Transverse colon (tissue), 4 donors: ENCODE results near the gene PNKD. TPM values are rescaled to one million over a fixed set of nuclear protein-coding genes. Genes with fewer than 3 reads are reported as not detected.

ENCODE experiments used
- DNase-seq: peaks from one replicate; pipeline ENCODE4 v3.0.0-alpha.2; 2019
- H3K27ac ChIP-seq, 4 donors: fragments of 200-600 bp; sonication (generic); 2 replicates each; pipeline ENCODE4 v1.5.1; 2016 to 2018; ENCODE audit warnings: inconsistent platforms in 4 of 4
- H3K27me3 ChIP-seq: fragments of 200-600 bp; sonication (generic); 2 replicates; pipeline ENCODE4 v1.5.1; 2017; ENCODE audit warnings: inconsistent platforms
- H3K36me3 ChIP-seq, 4 donors: fragments of 200-600 bp; sonication (generic); 2 replicates each; pipeline ENCODE4 v1.5.1; 2017 to 2019; ENCODE audit warnings: inconsistent platforms in 4 of 4
- H3K4me1 ChIP-seq, 4 donors: fragments of 200-600 bp; sonication (generic); 2 replicates each; pipeline ENCODE4 v1.5.1; 2017 to 2020; ENCODE audit warnings: inconsistent platforms in 4 of 4
- H3K4me3 ChIP-seq, 4 donors: fragments of 200-600 bp; sonication (generic); 1 replicate in 1 of 4; 2 replicates in 3 of 4; pipeline versions ENCODE4 v1.5.1 to v1.6.1; 2017 to 2019; ENCODE audit warnings: inconsistent platforms in 4 of 4
- H3K9me3 ChIP-seq, 2 donors: fragments of 200-600 bp; sonication (generic); 2 replicates each; pipeline ENCODE4 v1.5.1; 2017 to 2019; ENCODE audit warnings: inconsistent platforms in 2 of 2
- EP300 ChIP-seq: sonication (generic); formaldehyde crosslinking; IDR thresholded peaks from one replicate; pipeline ENCODE4 v1.6.1; 2017; ENCODE audit warnings: antibody characterized with exemption, low read depth
- POLR2A ChIP-seq: fragments of 450-650 bp; IDR thresholded peaks from one replicate; pipeline ENCODE4 v1.6.1; 2016; ENCODE audit warnings: antibody characterized with exemption, mild to moderate bottlenecking, moderate library complexity
- POLR2AphosphoS5 ChIP-seq, 3 donors: sonication (generic); formaldehyde crosslinking; IDR thresholded peaks; one replicate each; pipeline ENCODE4 v1.6.1; 2016; ENCODE audit warnings: antibody characterized with exemption in 3 of 3
- WGBS, 2 donors: methylation state at CpG; one replicate each; pipeline ENCODE4 v1.1.5; 2018; ENCODE audit warnings: low coverage in 1 of 2; 5-methylcytosine and 5-hydroxymethylcytosine counted together
- in situ Hi-C, 4 donors: fragments of 200-750 bp; cut with MboI; loops; one replicate each; pipeline versions ENCODE4 v1.15.0 to v1.15.1; 2017; ENCODE audit warnings: low sequenced_read_pairs in 3 of 4, low pct_ligation_motif_present in 1 of 4, low pct_unique_long_range_greater_than_20kb in 1 of 4
- intact Hi-C: fragments of 100-400 bp; cut with DNase I; formaldehyde crosslinking; loops from one replicate; pipeline ENCODE4 v1.15.1; 2023; ENCODE audit warnings: low total_unique reads
- total RNA-seq, 4 donors: library from RNA; depleted of rRNA; stranded (reverse); fragments of >200 nt; gene quantifications; one replicate each; pipeline ENCODE4 v1.1.0, GENCODE V29; 2016
- TF ChIP-seq, protein P1 (sequence below), 5 experiments: fragments of 200-600 bp in 3 of 5; fragments of 450-650 bp in 2 of 5; sonication (generic) in 3 of 5; IDR thresholded peaks; 1 replicate in 2 of 5; 2 replicates in 3 of 5; pipeline ENCODE4 v1.5.1; 2016 to 2017; ENCODE audit warnings: antibody characterized with exemption in 5 of 5, inconsistent platforms in 3 of 5, mild to moderate bottlenecking in 2 of 5, moderate library complexity in 1 of 5

PNKD gene
- total RNA-seq, 4 donors from 2014 or later = 14.3 to 111 (median 100) TPM

DNA sequence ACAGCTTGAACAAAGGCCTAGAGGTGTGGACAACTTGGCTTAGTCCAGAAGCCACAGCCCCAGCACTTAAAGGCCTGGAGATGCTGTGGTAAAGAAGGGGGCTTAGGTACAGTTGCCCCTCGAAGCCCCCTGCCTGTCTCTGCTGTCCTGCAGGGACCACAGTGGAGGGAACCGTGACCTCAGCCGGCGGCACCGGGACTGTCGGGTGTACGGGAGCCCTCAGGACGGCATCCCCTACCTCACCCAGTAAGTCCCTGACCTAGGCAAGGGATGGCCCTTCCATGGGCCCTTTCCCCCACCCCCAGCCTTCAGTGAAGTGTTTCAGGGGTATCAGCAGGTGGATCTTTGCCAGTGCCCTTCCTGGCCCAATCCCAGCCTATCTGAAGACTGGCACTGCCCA, 71.1 kb downstream of the PNKD start:
- WGBS, 2 donors = 81% methylated on average over 5 of the region's 8 CpGs; no CpG with 5 or more reads in 1 of the 2 donors
- TF ChIP-seq EP300 = no peak
- no peak for TF ChIP-seq POLR2A
- TF ChIP-seq POLR2AphosphoS5 (IDR thresholded peaks at IDR 0.05) = no peak
- TF ChIP-seq, protein P1, sequence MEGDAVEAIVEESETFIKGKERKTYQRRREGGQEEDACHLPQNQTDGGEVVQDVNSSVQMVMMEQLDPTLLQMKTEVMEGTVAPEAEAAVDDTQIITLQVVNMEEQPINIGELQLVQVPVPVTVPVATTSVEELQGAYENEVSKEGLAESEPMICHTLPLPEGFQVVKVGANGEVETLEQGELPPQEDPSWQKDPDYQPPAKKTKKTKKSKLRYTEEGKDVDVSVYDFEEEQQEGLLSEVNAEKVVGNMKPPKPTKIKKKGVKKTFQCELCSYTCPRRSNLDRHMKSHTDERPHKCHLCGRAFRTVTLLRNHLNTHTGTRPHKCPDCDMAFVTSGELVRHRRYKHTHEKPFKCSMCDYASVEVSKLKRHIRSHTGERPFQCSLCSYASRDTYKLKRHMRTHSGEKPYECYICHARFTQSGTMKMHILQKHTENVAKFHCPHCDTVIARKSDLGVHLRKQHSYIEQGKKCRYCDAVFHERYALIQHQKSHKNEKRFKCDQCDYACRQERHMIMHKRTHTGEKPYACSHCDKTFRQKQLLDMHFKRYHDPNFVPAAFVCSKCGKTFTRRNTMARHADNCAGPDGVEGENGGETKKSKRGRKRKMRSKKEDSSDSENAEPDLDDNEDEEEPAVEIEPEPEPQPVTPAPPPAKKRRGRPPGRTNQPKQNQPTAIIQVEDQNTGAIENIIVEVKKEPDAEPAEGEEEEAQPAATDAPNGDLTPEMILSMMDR (IDR thresholded peaks at IDR 0.05) = no peak
- no peak for DNase-seq
- H3K9me3 ChIP-seq = no peaks in the 10 kb centered on the region
- in situ Hi-C loops (no loop called here), intact Hi-C loops (no loop called here)
- no peaks in the 10 kb centered on the region for H3K27me3 ChIP-seq
- H3K27ac ChIP-seq = no peak overlapping the region
- H3K4me3 ChIP-seq = no peak overlapping the region
- no peaks in the 10 kb centered on the region for H3K4me1 ChIP-seq
- no peaks in the 10 kb centered on the region for H3K36me3 ChIP-seq

DNA sequence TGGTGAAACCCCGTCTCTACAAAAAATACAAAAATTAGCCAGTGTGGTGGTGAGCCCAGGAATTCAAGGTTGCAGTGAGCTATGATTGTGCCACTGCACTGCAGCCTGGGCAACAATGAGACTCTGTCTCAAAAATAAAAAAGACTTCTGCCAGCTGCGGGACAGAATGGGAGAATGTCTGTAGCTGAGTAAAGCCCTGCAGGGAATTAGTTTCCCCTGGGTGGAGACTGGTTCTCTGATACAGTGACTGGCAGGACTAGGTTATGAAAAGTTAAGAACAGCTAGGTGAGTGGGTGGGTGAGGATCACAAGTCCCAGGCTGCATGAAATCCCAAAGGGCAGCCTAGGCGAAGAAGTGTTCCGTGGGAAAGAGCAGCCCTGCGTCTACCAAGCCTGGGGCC, 72.5 kb downstream of the PNKD start:
- Histone ChIP-seq H3K4me1 (no peaks in the 10 kb centered on the region), H3K27ac (no peak overlapping the region), H3K27me3 (no peaks in the 10 kb centered on the region), H3K36me3 (no peaks in the 10 kb centered on the region), H3K4me3 (no peak overlapping the region), H3K9me3 (no peaks in the 10 kb centered on the region)
- intact Hi-C loops (no loop called here), in situ Hi-C loops (no loop called here)
- WGBS, 2 donors = 91 to 95% methylated on average over 5 of the region's 5 CpGs
- no peak for TF ChIP-seq POLR2AphosphoS5 (IDR thresholded peaks at IDR 0.05)
- no peak for TF ChIP-seq EP300
- TF ChIP-seq, protein P1 (IDR thresholded peaks at IDR 0.05) = no peak
- no peak for TF ChIP-seq POLR2A
- no peak for DNase-seq

DNA sequence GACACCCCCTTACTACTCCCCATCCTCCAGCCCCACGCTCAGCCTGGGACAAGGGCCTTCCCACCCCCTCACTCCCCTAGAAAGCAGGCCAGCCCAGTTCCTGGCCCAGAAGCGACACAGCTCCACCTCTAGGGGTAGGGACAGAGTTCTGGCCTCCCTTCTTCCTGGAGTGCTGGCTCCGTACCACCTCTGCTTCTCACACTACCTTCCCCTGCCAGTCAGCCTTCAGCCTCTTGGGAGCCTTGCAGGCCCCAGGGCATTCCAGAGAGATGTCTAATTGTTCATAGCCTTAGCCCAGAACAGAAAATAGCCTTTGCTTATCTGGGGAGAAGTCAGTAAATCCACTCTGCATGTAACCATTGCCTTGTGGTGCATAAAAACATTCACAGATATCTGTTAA, 73.3 kb downstream of the PNKD start:
- no peak overlapping the region for H3K4me3 ChIP-seq
- H3K36me3 ChIP-seq = no peaks in the 10 kb centered on the region
- H3K4me1 ChIP-seq = no peaks in the 10 kb centered on the region
- H3K27ac ChIP-seq = no peak overlapping the region
- H3K27me3 ChIP-seq = no peaks in the 10 kb centered on the region
- TF ChIP-seq EP300 (no peak), POLR2AphosphoS5 (IDR thresholded peaks at IDR 0.05) (no peak)
- TF ChIP-seq, protein P1 (IDR thresholded peaks at IDR 0.05) = no peak
- DNase-seq = no peak
- 89 to 100% methylated on average over 1 to 3 of the region's 3 CpGs for whole genome bisulfite sequencing, 2 donors
- in situ Hi-C loops (no loop called here), intact Hi-C loops (no loop called here)
- H3K9me3 ChIP-seq = no peaks in the 10 kb centered on the region

DNA sequence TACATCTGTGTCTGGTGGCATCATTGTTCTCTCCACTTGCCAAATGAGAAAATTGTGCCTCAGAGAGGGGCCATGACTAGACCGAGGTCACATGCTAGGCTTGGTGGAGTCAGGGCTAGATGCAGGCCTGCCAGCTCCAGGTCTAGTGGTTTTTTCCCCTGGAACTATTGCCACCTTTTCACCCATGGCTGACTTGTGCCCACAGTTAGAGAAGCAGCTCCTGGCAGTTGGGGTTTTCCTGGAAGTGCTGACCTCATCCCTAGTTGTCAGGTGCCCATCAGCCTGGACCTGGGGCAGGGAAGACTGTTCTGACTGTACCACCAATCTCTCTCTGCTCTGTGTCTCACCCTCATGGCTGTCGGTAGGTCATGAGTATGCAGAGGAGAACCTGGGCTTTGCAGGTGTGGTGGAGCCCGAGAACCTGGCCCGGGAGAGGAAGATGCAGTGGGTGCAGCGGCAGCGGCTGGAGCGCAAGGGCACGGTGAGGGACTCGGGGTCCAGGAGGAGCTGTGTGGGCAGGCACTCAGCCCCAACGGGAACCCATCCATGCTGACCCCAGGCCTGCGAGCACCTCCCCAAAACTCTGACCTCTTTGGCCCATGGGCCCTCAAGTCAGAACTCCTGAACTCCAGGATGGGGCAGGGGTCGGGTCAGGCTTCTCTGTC, 73.9 kb downstream of the PNKD start:
- TF ChIP-seq EP300 (no peak), POLR2A (no peak), POLR2AphosphoS5 (IDR thresholded peaks at IDR 0.05) (no peak)
- TF ChIP-seq, protein P1 (IDR thresholded peaks at IDR 0.05) = no peak
- no peaks in the 10 kb centered on the region for H3K27me3 ChIP-seq
- intact Hi-C loops (no loop called here), in situ Hi-C loops (no loop called here)
- H3K4me3 ChIP-seq = no peak overlapping the region
- H3K27ac ChIP-seq = no peak overlapping the region
- H3K36me3 ChIP-seq = no peaks in the 10 kb centered on the region
- no peaks in the 10 kb centered on the region for H3K9me3 ChIP-seq
- H3K4me1 ChIP-seq = no peaks in the 10 kb centered on the region
- 94% methylated on average over 12 of the region's 12 CpGs; no CpG with 5 or more reads in 1 of the 2 donors for WGBS, 2 donors
- DNase-seq = no peak
